K562 (cell line): ENCODE measurements around the gene GOLT1A. TPM values are rescaled to one million over a fixed set of nuclear protein-coding genes. Genes with fewer than 3 reads are reported as not detected.
A peak's percentile ranks its signal among the peaks of the same experiment; 100 is the strongest.

Experiments
- ETV5 ChIP-seq: sonication (generic); formaldehyde crosslinking; IDR thresholded peaks from 2 replicates; pipeline ENCODE4 v1.4.0; 2020; ENCODE audit warnings: low read depth, mild to moderate bottlenecking, missing genetic modification reagents
- GTF3C2 ChIP-seq: IDR thresholded peaks from 3 replicates; pipeline ENCODE4 v1.6.1; 2011; ENCODE audit warnings: borderline replicate concordance, mild to moderate bottlenecking, moderate library complexity; ENCODE audit not compliant: insufficient read length; ENCODE audit errors: extremely low read depth
- MCM3 ChIP-seq: fragments of 450-650 bp; IDR thresholded peaks from 2 replicates; pipeline ENCODE4 v1.6.1; 2016
- MIER1 ChIP-seq: fragments of 450-650 bp; IDR thresholded peaks from 2 replicates; pipeline ENCODE4 v1.6.1; 2016; ENCODE audit warnings: antibody characterized with exemption, mild to moderate bottlenecking, low read depth
- NFIC ChIP-seq: fragments of 450-650 bp; IDR thresholded peaks from 2 replicates; pipeline ENCODE4 v1.6.1; 2017; ENCODE audit warnings: mild to moderate bottlenecking, inconsistent platforms
- NR2C1 ChIP-seq, 2 experiments: fragments of 450-650 bp; IDR thresholded peaks; 2 replicates each; pipeline ENCODE4 v1.6.1; 2017; ENCODE audit warnings: mild to moderate bottlenecking in 2 of 2, antibody characterized with exemption in 1 of 2, inconsistent platforms in 1 of 2, missing compliant biosample characterization in 1 of 2, missing genetic modification characterization in 1 of 2
- SMAD4 ChIP-seq: fragments of 250-450 bp; sonication (Bioruptor Pico); conservative IDR thresholded peaks from 2 replicates; pipeline ENCODE4 v1.8.0; 2021; ENCODE audit warnings: inconsistent platforms, mild to moderate bottlenecking, moderate library complexity
- SMARCA4 ChIP-seq: fragments of 450-650 bp; IDR thresholded peaks from 2 replicates; pipeline ENCODE4 v1.6.1; 2016
- STAT5A ChIP-seq: IDR thresholded peaks from 2 replicates; pipeline ENCODE4 v1.6.1; 2012; ENCODE audit warnings: low read length, inconsistent platforms, borderline replicate concordance
- ZNF444 ChIP-seq: fragments of 250-450 bp; sonication (Bioruptor Pico); IDR thresholded peaks from 2 replicates; pipeline ENCODE4 v1.4.0; 2020; ENCODE audit warnings: mild to moderate bottlenecking, moderate library complexity
- polyA plus RNA-seq, 8 experiments: library from polyadenylated mRNA; depleted of rRNA in 4 of 8; stranded (reverse) in 5 of 8; unstranded in 3 of 8; fragments of >200 nt; fragmentation: Nextera tagmentation in 2 of 8; fragmentation: Illumina TruSeq in 1 of 8; extraction: Ambion mirVana in 2 of 8; extraction: Trizol in 1 of 8; gene quantifications; 2 replicates each; pipeline versions ENCODE4 v1.2.1 to v1.2.3, GENCODE V29; 2011 to 2014; ENCODE audit warnings: inconsistent platforms in 1 of 8, missing spikeins in 1 of 8
- total RNA-seq, 7 experiments: library from RNA; depleted of rRNA in 6 of 7; stranded (reverse); fragments of >200 nt in 6 of 7; fragmentation: Illumina TruSeq in 2 of 7; extraction: Trizol in 2 of 7; gene quantifications; 2 replicates each; pipeline versions ENCODE4 v1.2.1 to v1.2.3, GENCODE V29; 2011 to 2021; ENCODE audit warnings: low replicate concordance in 1 of 7

The GOLT1A gene
- total and polyA plus RNA-seq, 9 of the 15 experiments (the other 6 are each of a cell fraction or from before 2014, with no cell fraction given), result not detected

GRCh38 chr1:204177133-204177532, 36.7 kb downstream of the GOLT1A start (continued):
- TF ChIP-seq SMARCA4 (peak; percentile 80; the same call in 1 of the 2 replicates), ETV5 (CRISPR knock-in tag) (peak; percentile 87), STAT5A (peak; percentile 38; the same call in 1 of the 2 replicates), NR2C1 (IDR thresholded peaks at IDR 0.05) (peak; percentile 47; the same call in 1 of the 2 replicates), NR2C1 (tag; IDR thresholded peaks at IDR 0.05) (peak; percentile 83), MIER1 (no peak), NFIC (peak; percentile 49), SMAD4 (CRISPR knock-in tag) (peak; percentile 83), ZNF444 (CRISPR knock-in tag) (no peak), MCM3 (no peak; the same call in 1 of the 2 replicates), GTF3C2 (no peak)
